Iris pigment epithelial cell (primary cell): ENCODE data around the gene MED12.
A peak's percentile ranks its signal among the peaks of the same experiment; 100 is the strongest.

Experiments
- DNase-seq: peaks from one replicate; pipeline ENCODE4 v3.0.0-alpha.2; 2011; ENCODE audit warnings: low read depth

Gene MED12

DNA sequence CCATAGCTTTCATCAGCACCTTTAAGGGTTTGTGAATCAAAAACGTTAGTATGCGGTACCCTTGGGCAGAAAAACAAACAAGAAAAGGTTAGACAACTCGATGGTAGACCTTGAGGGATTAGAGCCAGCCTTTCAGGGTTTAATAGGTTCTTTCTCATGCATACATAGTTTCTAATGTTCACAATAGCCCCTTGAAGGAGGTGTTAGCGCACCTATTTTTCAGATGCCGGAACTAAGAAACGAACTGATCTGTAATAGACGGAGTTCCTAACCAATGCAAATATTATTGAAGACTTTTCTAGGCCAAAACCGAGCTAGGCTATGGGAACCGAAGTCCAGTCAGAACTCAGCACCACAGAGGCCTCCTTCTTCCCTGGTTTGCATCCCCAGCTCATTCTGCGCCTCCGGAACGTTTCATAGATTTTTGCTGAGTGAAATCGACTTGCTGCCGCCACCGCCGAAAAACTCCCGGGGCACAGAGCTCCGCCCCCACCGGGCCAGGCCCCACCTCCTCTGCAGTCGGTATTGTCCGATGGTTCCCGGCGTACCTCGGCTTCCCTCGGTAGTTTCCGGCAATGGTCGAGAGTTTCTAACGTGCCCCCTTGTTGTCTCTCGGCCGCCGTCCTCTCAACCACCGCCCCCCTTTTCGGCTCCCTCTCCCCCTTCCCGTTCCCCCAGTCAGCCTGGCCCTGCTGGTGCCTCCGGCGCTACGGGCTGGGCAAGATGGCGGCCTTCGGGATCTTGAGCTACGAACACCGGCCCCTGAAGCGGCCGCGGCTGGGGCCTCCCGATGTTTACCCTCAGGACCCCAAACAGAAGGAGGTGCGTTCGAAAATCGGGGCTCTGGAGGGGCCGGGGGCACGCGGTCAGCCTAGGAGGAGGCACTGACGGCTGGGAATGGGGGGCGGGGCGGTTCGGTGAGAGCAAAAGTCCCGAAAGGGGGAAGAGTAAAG, at the start of gene MED12:
Gene MED12, plus strand, starts transcription at position 565 of the 953 bp plus-strand sequence. Its CDS starts 159 bp downstream, at position 724.
- DNase-seq, result peak; percentile 74

DNA sequence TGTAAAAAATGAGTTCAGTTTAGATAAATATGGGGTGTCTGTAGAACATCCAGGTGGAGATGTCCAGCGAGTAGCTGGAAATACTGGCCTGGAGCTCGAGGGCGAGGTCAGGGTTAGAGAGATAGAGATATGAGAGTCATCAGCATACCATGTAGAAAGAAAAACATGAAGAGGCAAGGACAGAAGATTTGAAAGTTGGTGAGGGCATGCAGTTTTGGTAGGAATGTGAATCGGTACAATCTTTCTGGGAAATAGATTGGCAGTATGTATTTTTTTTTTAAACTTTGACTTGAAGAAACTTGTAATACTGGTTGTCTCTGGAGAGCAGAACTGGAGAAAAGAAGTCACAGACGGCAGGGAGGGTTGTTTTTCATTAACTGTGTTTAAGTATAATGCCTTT, 47.9 kb upstream of the MED12 start:
- no peak for DNase-seq

DNA sequence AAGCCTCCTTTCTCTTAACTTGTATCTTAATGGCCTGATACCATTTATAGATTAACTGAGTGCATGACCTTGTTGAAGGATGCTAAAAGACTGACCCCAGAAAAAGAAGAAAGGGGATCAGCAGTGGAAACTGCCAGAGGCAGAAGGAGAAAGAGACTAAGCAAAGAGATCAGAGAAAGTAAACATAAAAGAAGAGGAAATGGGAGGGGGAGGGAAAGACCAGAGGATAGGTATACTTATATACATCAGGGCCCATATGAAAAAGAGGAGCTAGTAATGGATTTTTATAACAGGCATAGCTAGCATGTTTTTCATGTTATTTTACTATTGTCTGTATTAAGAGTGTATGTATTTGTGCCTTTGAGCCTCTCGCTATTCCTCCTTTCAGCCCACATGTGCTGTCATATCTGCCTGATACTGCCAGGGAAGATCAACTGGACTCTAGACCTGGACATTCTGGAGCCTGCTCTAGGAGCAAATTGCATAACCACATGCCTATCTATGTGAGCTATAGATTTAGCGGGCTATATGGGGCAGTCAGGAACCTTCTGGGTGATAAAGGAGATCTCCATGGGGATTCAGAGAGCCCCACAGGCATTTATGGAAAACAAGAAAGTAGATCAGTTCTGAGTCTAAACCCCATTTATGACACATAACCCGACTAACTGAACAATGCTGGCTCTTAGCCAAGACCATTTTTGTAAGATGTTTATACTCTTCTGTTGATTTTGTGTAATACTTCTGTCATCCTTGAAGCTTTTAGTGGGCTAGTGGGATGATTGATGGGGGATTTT, 36.9 kb upstream of the MED12 start:
- DNase-seq, result peak; percentile 64

GRCh38 chrX:71082124-71082647, 36.2 kb upstream of the MED12 start:
- no peak for DNase-seq

- no peak for DNase-seq
Measured at GRCh38 chrX:71082822-71083221, 35.6 kb upstream of the MED12 start.

GRCh38 chrX:71085900-71086299, 32.5 kb upstream of the MED12 start:
- DNase-seq, result no peak

GRCh38 chrX:71091263-71091662, 27.1 kb upstream of the MED12 start:
- no peak for DNase-seq

DNA sequence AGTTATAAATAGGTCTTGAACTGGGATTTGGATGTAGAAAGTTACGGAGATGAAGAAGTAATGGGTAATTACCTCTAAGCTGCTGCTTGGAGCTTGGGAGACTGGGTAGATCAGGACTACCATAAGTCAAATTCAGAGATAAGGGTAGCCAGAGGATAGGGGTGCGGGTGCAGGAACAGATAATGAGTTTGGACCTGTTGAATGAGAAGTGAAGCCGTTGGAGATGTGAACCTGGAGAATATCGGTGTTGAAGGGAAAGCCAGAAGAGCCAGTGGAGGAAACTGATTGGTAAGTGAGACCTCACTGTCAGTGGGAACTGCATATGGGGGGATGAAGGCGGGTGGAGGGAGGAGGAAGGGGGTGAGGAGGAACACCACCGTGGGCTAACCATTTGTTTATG, 23.4 kb upstream of the MED12 start:
- no peak for DNase-seq

- DNase-seq, result peak; percentile 84
Measured at GRCh38 chrX:71095555-71095980, 22.8 kb upstream of the MED12 start, which contains the start of gene FOXO4. FOXO4 (plus strand) TSS chrX:71095851; CDS start chrX:71096529, 678 bp downstream.

GRCh38 chrX:71095981-71096759, 22.2 kb upstream of the MED12 start:
- no peak for DNase-seq

DNA sequence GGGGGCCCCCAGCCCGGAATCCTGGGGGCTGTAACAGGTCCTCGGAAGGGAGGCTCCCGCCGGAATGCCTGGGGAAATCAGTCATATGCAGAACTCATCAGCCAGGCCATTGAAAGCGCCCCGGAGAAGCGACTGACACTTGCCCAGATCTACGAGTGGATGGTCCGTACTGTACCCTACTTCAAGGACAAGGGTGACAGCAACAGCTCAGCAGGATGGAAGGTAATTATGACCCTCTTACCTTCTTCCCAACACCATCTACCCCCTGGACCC, 21.7 kb upstream of the MED12 start:
- no peak for DNase-seq

DNA sequence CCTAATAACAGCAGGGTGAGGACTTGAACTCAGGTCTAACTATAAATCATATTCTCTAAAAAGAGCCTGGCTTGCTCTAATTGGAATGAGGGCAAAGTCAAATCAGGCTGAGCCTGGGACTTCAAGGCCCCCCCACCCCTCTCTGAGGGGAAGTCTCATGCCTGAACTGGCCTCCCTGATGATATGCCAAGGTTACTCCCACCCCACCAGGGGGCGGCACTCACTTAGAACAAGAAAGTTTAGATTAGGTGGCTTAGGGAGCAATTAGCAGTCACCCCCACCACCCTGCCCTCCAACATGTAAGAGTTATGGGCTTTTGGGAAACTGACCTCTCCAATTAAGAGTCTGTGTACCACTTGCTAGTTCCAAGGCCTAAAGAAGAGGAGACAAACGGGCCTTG, 20.1 kb upstream of the MED12 start:
- DNase-seq, result peak; percentile 39

DNA sequence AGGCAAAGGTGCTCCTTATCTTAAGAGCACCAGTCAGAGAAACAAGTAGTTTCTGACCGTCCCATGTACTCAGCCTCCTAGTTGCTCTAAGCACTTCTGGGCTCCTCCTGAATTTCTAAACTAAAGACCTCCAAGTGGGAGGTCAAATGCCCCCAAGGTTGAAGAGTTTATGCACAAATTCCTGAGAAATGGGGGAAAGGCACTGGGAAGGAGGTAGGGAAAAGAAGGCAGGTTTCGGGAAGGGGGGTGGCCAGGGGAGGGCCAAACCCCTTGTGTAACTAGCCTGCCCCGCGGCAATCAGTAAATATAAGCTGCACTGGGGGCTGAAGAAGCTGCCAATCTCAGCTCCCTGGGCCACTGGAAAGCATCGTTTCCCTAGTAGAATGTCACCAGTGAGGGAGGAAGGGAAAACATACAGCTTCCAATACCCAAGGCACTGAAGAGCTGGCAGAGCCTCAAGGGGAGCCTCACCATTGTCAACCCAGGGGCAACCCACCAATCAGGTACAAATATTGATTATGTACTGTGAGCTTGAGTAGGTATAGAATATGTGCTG, 19.4 kb upstream of the MED12 start:
- no peak for DNase-seq

DNA sequence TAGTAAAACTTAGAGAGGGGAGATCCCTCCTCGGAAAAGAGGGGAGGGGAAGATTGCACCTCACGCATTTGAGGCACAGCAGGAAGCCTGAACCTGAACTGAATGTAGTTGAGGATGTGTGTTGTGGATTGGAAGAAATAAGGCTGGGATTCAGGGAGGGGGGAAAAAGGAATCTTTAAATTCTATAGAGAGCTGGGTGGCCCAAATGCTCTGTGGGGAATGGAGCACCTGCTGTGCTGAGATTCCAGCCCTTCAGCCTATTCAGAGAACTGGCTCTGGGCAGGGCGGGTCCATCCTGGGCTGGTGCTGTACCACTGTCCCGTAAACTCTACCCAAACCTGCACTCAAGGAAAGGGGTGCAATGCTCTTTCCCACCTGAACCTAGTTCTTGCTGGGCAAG, 18.7 kb upstream of the MED12 start:
- DNase-seq, result no peak

- no peak for DNase-seq
Measured at GRCh38 chrX:71100581-71101505, 17.6 kb upstream of the MED12 start.

- DNase-seq, result no peak
Measured at GRCh38 chrX:71102292-71102691, 16.1 kb upstream of the MED12 start.

- DNase-seq, result no peak
Measured at GRCh38 chrX:71103110-71103983, 15.0 kb upstream of the MED12 start.

DNA sequence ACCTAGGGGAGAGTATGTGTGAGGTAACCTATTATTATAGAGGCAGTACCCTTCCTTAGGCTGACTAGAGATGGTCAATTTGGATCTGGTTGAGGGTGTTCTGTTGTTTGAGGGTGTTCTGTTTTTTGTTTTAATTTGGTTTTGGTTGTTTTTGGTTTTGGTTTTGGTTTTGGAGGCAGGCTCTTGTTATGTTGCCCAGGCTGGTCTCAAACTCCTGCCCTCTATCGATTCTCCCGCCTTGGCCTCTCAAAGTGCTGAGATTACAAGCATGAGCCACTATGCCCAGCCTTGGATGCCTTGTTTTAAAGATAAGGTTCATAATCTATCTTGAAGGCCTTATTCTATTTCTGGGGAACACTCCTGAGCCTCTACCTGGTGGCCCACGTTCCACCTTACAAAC, 12.8 kb upstream of the MED12 start:
- DNase-seq, result no peak

DNA sequence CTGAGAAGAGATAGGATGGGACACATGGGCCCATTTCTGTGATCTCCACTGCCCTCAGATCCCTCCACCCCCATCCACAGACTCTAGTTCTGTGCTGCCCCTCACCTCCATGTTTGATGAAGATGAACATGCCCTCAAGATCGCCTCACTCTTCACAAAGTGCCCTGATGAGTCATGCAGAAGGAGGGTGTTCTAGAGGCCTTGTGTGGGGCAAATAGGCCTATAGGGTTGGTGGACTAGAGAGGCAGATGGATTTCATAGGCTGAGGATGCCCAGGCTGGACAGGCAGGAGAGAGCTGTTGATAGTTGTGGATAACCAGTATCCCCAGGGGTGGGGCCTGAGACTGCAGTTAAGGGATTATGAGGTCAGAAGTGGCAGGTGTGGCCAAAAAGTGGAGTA, 12.0 kb upstream of the MED12 start, which contains the start of gene CXorf65:
Gene CXorf65, minus strand, starts transcription at position 314 of the 400 bp plus-strand sequence. Its CDS starts 184 bp downstream, at position 130.
- no peak for DNase-seq
